Left forelimb (tissue), 1 donor: Measurements from ENCODE around the gene NFKBIB.
"Not testable (repeated sequence)": the region's sequence is repeated elsewhere in the genome, so short reads cannot be mapped to it uniquely, and the experiment has no call there.

Experiments
- DNase-seq: peaks from one replicate; pipeline ENCODE4 v3.0.0-alpha.2; 2018; ENCODE audit warnings: low spot score

NFKBIB gene

GRCh38 chr19:38875656-38876395 is 23.9 kb upstream of the NFKBIB start:
- no peak for DNase-seq

GRCh38 chr19:38877781-38878574 is 21.8 kb upstream of the NFKBIB start, which contains the start of gene RINL:
Gene RINL, minus strand, starts transcription at chr19:38878275. Its CDS starts 1,533 bp downstream, at chr19:38876742.
- no peak for DNase-seq

- DNase-seq = no peak
These were observed 21.0 kb upstream of the NFKBIB start for GRCh38 chr19:38878575-38879399.

- DNase-seq = no peak
These were observed 20.4 kb upstream of the NFKBIB start for GRCh38 chr19:38879400-38879751.

GRCh38 chr19:38880076-38880881 is 19.5 kb upstream of the NFKBIB start:
- DNase-seq = no peak

GRCh38 chr19:38880882-38881609 is 18.7 kb upstream of the NFKBIB start:
- DNase-seq = no peak

GRCh38 chr19:38883286-38883685 is 16.5 kb upstream of the NFKBIB start:
- no peak for DNase-seq

- DNase-seq = not testable (repeated sequence)
These were observed 15.1 kb upstream of the NFKBIB start for GRCh38 chr19:38884691-38885090.

- DNase-seq = no peak
These were observed 10.9 kb upstream of the NFKBIB start for GRCh38 chr19:38888876-38889275.

GRCh38 chr19:38889803-38890202 is 10.0 kb upstream of the NFKBIB start:
- DNase-seq = no peak

GRCh38 chr19:38890686-38891085 is 9.1 kb upstream of the NFKBIB start:
- DNase-seq = no peak

- no peak for DNase-seq
These were observed 8.0 kb upstream of the NFKBIB start for GRCh38 chr19:38891771-38892170.

GRCh38 chr19:38892841-38893240 is 6.9 kb upstream of the NFKBIB start:
- DNase-seq = no peak

GRCh38 chr19:38893341-38893771 is 6.4 kb upstream of the NFKBIB start:
- DNase-seq = no peak

GRCh38 chr19:38894968-38895367 is 4.8 kb upstream of the NFKBIB start:
- DNase-seq = no peak

GRCh38 chr19:38898788-38899446 is 852 bp upstream of the NFKBIB start:
- DNase-seq = no peak

GRCh38 chr19:38900202-38900629 is 447 bp downstream of the NFKBIB start:
- DNase-seq = no peak

GRCh38 chr19:38900743-38901190 is 998 bp downstream of the NFKBIB start:
- DNase-seq = no peak

- DNase-seq = no peak
These were observed 1.9 kb downstream of the NFKBIB start for GRCh38 chr19:38901683-38902082.
